GM23338 (cell line): Measurements from ENCODE around the gene RSPRY1.

ENCODE experiments used
- CREB1 ChIP-seq: fragments of 250-450 bp; sonication (Bioruptor Pico); IDR thresholded peaks from 2 replicates; pipeline ENCODE4 v1.5.0; 2020; ENCODE audit warnings: low read depth, mild to moderate bottlenecking, moderate library complexity
- CTCF ChIP-seq, 2 experiments: fragments of 200-600 bp in 1 of 2; sonication (generic) in 1 of 2; conservative IDR thresholded peaks; 2 replicates each; pipeline versions ENCODE4 v1.5.1 to v1.6.1; 2016 to 2017; ENCODE audit warnings: antibody characterized with exemption in 2 of 2, low read depth in 2 of 2, mild to moderate bottlenecking in 2 of 2, moderate library complexity in 1 of 2
- ETS1 ChIP-seq: IDR thresholded peaks from 2 replicates; pipeline ENCODE4 v1.6.1; 2016; ENCODE audit warnings: antibody characterized with exemption
- EZH2 ChIP-seq: fragments of 200-600 bp; sonication (generic); IDR thresholded peaks from one replicate; pipeline ENCODE4 v1.8.0; 2017; ENCODE audit warnings: antibody characterized with exemption, mild to moderate bottlenecking, low read depth; ENCODE audit not compliant: unreplicated experiment
- EZH2phosphoT487 ChIP-seq: fragments of 200-600 bp; sonication (generic); IDR thresholded peaks from one replicate; pipeline ENCODE4 v1.8.1; 2018; ENCODE audit warnings: antibody characterized with exemption; ENCODE audit not compliant: unreplicated experiment
- JUNB ChIP-seq: IDR thresholded peaks from one replicate; pipeline ENCODE4 v1.6.1; 2016; ENCODE audit warnings: antibody characterized with exemption; ENCODE audit not compliant: unreplicated experiment
- NANOG ChIP-seq: IDR thresholded peaks from 2 replicates; pipeline ENCODE4 v1.6.1; 2016; ENCODE audit warnings: antibody characterized with exemption, borderline replicate concordance
- POLR2AphosphoS5 ChIP-seq: IDR thresholded peaks from 2 replicates; pipeline ENCODE4 v1.6.1; 2016; ENCODE audit warnings: antibody characterized with exemption, low read depth
- REST ChIP-seq: IDR thresholded peaks from one replicate; pipeline ENCODE4 v1.6.1; 2018; ENCODE audit warnings: antibody characterized with exemption; ENCODE audit not compliant: unreplicated experiment
- STAT1 ChIP-seq: IDR thresholded peaks from one replicate; pipeline ENCODE4 v1.6.1; 2016; ENCODE audit warnings: antibody characterized with exemption; ENCODE audit not compliant: unreplicated experiment
- ZNF114 ChIP-seq: fragments of 250-450 bp; sonication (Bioruptor Pico); IDR thresholded peaks from 2 replicates; pipeline ENCODE4 v1.5.0; 2020; ENCODE audit warnings: mild to moderate bottlenecking, moderate library complexity
- ZNF331 ChIP-seq: fragments of 250-450 bp; sonication (Bioruptor Pico); IDR thresholded peaks from 2 replicates; pipeline ENCODE4 v1.5.0; 2020; ENCODE audit warnings: low read depth, mild to moderate bottlenecking, moderate library complexity
- ZNF462 ChIP-seq: fragments of 250-450 bp; sonication (Bioruptor Pico); IDR thresholded peaks from 2 replicates; pipeline ENCODE4 v1.5.0; 2020; ENCODE audit warnings: mild to moderate bottlenecking, moderate library complexity

- no peak for TF ChIP-seq CTCF (conservative IDR thresholded peaks at IDR 0.05; ENCODE audit: low read depth in 2 of 2)
- no peak for TF ChIP-seq REST
- no peak for TF ChIP-seq EZH2
- TF ChIP-seq POLR2AphosphoS5 = no peak
- TF ChIP-seq STAT1 = no peak
- TF ChIP-seq EZH2phosphoT487 = no peak
- TF ChIP-seq ZNF331 (CRISPR knock-in tag) = no peak
- TF ChIP-seq JUNB = no peak
- TF ChIP-seq NANOG = no peak
- no peak for TF ChIP-seq ZNF114 (CRISPR knock-in tag)
- no peak for TF ChIP-seq ZNF462
- no peak for TF ChIP-seq ETS1
- no peak for TF ChIP-seq CREB1 (CRISPR knock-in tag)
These were observed 93.9 kb downstream of the RSPRY1 start for GRCh38 chr16:57279780-57280638.
